Lower lobe of right lung (tissue), 2 donors: ENCODE results near the gene TTBK2. TPM values are rescaled to one million over a fixed set of nuclear protein-coding genes. Genes with fewer than 3 reads are reported as not detected.
"Not testable (repeated sequence)": the region's sequence is repeated elsewhere in the genome, so short reads cannot be mapped to it uniquely, and the experiment has no call there.

Source experiments
- ATAC-seq, 2 donors: fragments of 200-7000 bp; cut with Tn5 transposase; one replicate each; pipeline ENCODE4 v1.9.1; 2020 to 2022; ENCODE audit warnings: mild to moderate bottlenecking in 2 of 2, moderate library complexity in 2 of 2
- DNase-seq: peaks from one replicate; pipeline ENCODE4 v3.0.0-alpha.2; 2020
- H3K27ac ChIP-seq: fragments of 200-600 bp; one replicate; pipeline ENCODE4 v1.8.0; 2022
- H3K27me3 ChIP-seq: fragments of 200-600 bp; one replicate; pipeline ENCODE4 v1.8.0; 2022; ENCODE audit warnings: low read depth
- H3K36me3 ChIP-seq: fragments of 200-600 bp; one replicate; pipeline ENCODE4 v1.8.0; 2022; ENCODE audit warnings: mild to moderate bottlenecking
- H3K4me1 ChIP-seq: fragments of 200-600 bp; one replicate; pipeline ENCODE4 v1.8.0; 2022
- H3K4me3 ChIP-seq: fragments of 200-600 bp; one replicate; pipeline ENCODE4 v1.8.0; 2022; ENCODE audit warnings: mild to moderate bottlenecking
- H3K9me3 ChIP-seq: fragments of 200-600 bp; one replicate; pipeline ENCODE4 v1.8.0; 2022
- intact Hi-C: fragments of 100-400 bp; cut with DNase I; formaldehyde crosslinking; loops from one replicate; pipeline ENCODE4 v1.11.0; 2022
- total RNA-seq: library from RNA; stranded (reverse); fragmentation: NEBNext Ultra II Directional; extraction: Animal tissue kit (Norgen Biotek cat#: 25700); gene quantifications from one replicate; pipeline ENCODE4 v1.2.1, GENCODE V29; 2021
- TF ChIP-seq, protein P1 (sequence below): fragments of 200-600 bp; IDR thresholded peaks from one replicate; pipeline ENCODE4 v1.8.0; 2022; ENCODE audit warnings: antibody characterized with exemption, mild to moderate bottlenecking
- donor health status: DM: no; HTN: yes; CAD: no; lungs with severe emphysema.

The TTBK2 gene
- total RNA-seq, 1 donor from 2014 or later: 19.1 TPM

DNA sequence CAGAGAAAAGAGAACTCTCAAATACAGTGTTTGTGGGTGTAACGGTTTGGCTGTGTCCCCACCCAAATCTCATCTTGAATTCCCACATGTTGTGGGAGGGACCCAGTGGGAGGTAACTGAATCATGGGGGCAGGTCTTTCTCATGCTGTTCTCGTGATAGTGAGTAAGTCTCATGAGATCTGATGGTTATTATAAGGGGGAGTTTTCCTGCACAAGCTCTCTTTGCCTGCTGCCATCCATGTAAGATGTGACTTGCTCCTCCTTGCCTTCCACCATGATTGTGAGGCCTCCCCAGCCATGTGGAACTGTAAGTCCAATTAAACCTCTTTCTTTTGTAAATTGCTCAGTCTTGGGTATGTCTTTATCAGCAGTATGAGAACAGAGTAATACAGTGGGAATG lies 158.8 kb downstream of the TTBK2 start:
- peaks cover 23% of the 10 kb centered on the region for H3K9me3 ChIP-seq
- H3K36me3 ChIP-seq, H3K4me1 ChIP-seq, H3K27ac ChIP-seq, H3K27me3 ChIP-seq, intact Hi-C loops, DNase-seq, ATAC-seq, H3K4me3 ChIP-seq: not testable (repeated sequence)

DNA sequence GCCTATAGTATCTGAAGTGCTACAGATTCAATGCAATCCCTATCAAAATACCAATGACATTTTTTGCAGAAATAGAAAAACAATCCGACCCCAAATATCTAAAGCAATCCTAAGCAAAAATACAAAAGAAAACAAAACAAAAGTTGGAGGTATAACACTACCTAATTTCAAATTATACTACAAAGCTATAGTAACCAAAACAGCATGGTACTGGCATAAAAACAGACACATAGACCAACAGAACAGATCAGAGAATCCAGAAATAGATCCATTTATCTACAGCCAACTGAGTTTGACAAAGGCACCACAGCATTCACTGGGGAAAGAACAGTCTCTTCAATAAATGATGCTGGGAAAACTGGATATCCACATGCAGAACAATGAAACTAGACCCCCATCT lies 159.8 kb downstream of the TTBK2 start:
- Histone ChIP-seq H3K4me3 (no peak overlapping the region), H3K27me3 (no peaks in the 10 kb centered on the region), H3K36me3 (no peaks in the 10 kb centered on the region), H3K9me3 (peaks cover 17% of the 10 kb centered on the region), H3K27ac (no peak overlapping the region), H3K4me1 (no peaks in the 10 kb centered on the region)
- ATAC-seq: no peak
- TF ChIP-seq, protein P1, sequence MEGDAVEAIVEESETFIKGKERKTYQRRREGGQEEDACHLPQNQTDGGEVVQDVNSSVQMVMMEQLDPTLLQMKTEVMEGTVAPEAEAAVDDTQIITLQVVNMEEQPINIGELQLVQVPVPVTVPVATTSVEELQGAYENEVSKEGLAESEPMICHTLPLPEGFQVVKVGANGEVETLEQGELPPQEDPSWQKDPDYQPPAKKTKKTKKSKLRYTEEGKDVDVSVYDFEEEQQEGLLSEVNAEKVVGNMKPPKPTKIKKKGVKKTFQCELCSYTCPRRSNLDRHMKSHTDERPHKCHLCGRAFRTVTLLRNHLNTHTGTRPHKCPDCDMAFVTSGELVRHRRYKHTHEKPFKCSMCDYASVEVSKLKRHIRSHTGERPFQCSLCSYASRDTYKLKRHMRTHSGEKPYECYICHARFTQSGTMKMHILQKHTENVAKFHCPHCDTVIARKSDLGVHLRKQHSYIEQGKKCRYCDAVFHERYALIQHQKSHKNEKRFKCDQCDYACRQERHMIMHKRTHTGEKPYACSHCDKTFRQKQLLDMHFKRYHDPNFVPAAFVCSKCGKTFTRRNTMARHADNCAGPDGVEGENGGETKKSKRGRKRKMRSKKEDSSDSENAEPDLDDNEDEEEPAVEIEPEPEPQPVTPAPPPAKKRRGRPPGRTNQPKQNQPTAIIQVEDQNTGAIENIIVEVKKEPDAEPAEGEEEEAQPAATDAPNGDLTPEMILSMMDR: no peak
- intact Hi-C loops: no loop called here
- no peak for DNase-seq

DNA sequence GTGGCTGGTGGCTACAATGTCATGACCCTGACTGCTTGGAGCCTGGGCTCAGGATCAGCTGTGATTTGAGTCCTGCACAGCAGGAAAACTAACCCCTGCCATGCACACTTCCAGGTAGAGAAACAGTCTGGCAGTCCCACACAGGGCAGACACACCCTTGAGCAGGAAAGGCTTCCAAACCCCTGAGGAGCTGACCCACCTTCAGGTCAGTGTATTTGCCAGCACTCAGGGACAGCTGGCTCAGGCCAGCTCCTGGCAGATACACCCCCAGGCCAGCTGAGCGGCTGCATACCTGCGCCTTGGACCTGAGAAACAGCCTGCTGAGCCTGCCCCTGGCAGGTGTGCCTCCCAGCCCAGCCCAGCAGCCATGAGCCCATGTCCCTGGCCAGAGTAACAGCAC lies 161.5 kb downstream of the TTBK2 start:
- H3K4me3 ChIP-seq: no peak overlapping the region
- H3K4me1 ChIP-seq: no peaks in the 10 kb centered on the region
- H3K36me3 ChIP-seq: no peaks in the 10 kb centered on the region
- no peak for DNase-seq
- peaks cover 17% of the 10 kb centered on the region for H3K9me3 ChIP-seq
- H3K27me3 ChIP-seq: no peaks in the 10 kb centered on the region
- intact Hi-C loops: no loop called here
- no peak overlapping the region for H3K27ac ChIP-seq
- ATAC-seq: peak in 1 of 2 donors; percentile 47
- TF ChIP-seq, protein P1: no peak

DNA sequence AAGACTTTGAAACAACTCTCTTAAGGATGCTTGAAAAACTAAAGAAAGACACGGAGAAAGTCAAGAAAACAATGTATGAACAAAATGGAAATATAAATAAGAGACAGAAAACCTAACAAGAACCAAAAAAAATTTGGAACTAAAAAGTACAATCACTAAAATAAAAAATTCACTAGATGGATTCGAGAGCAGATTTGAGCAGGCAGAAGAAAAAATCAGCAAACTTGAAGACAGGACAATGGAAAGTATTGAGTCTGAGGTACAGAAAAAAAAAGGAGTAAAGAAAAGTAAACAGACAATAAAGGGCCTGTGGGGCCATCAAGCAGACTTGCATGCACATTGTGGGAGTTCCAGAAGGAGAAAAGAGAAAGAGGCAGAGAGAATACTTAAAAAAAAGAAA lies 170.3 kb downstream of the TTBK2 start:
- intact Hi-C loops: no loop called here
- no peaks in the 10 kb centered on the region for H3K27me3 ChIP-seq
- TF ChIP-seq, protein P1: no peak
- H3K27ac ChIP-seq: no peak overlapping the region
- ATAC-seq (no peak), DNase-seq (no peak)
- H3K36me3 ChIP-seq: peaks cover 24% of the 10 kb centered on the region
- H3K4me3 ChIP-seq: no peak overlapping the region
- no peaks in the 10 kb centered on the region for H3K4me1 ChIP-seq
- H3K9me3 ChIP-seq: no peaks in the 10 kb centered on the region

DNA sequence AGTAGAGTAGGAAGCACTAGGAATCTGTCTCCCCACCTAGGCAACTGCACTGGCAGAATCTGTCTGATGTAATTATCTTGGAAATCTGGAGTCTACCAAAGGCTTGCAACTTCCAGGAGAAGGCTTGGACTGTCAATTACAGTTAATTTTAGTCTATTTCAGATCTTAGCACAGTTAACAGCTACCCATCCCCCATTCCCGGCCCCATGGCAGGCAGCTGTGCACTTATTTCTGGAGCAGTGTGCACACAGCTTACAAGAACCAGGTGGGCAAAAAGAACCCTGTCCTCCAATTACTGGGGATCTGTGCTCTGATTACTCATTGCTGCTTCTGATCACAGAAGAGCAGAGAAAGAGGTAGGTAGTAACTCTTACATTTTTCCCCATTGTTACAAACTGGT lies 171.3 kb downstream of the TTBK2 start:
- TF ChIP-seq, protein P1: no peak
- H3K4me1 ChIP-seq: no peaks in the 10 kb centered on the region
- H3K9me3 ChIP-seq: no peaks in the 10 kb centered on the region
- no peaks in the 10 kb centered on the region for H3K27me3 ChIP-seq
- H3K27ac ChIP-seq: no peak overlapping the region
- peaks cover 26% of the 10 kb centered on the region for H3K36me3 ChIP-seq
- no peak overlapping the region for H3K4me3 ChIP-seq
- intact Hi-C loops: no loop called here
- ATAC-seq (no peak), DNase-seq (no peak)

DNA sequence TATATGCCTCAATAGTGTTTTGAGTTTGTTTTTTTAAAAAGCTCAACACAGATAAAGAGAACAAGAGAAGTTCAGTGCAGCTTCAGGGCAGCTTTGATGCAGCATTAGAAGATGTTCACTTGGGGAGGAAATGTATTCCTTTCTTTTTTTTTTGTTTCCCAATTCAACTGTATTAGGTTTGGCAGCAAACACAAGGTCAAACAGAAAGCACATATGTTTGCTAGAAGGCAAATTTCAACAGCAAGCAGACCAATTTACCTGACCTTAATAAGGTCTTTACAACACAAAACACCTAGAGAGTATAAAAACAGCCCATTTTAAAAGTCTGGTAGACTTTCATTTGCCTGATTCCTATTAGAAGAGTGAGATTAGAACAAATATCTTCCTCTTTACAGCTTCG lies 176.4 kb downstream of the TTBK2 start:
- no peak for DNase-seq
- ATAC-seq: no peak
- intact Hi-C loops: no loop called here

More for the DNA sequence above, 176.4 kb downstream of the TTBK2 start:
- H3K9me3 ChIP-seq: no peaks in the 10 kb centered on the region
- H3K36me3 ChIP-seq: peaks cover 9% of the 10 kb centered on the region
- no peaks in the 10 kb centered on the region for H3K27me3 ChIP-seq
- H3K4me1 ChIP-seq: no peaks in the 10 kb centered on the region
- no peak overlapping the region for H3K4me3 ChIP-seq
- TF ChIP-seq, protein P1: no peak
- H3K27ac ChIP-seq: no peak overlapping the region
